OCI-LY1 (cell line): ENCODE results near the gene SMIM20.

Experiments
- H2AFZ ChIP-seq: fragments of 200-600 bp; sonication (generic), shearing (Covaris generic); 2 replicates; pipeline ENCODE4 v1.6.0; 2014; ENCODE audit warnings: antibody characterized with exemption, mild to moderate bottlenecking, low read length
- H3F3A ChIP-seq: fragments of 200-600 bp; sonication (generic), shearing (Covaris generic); 2 replicates; pipeline ENCODE4 v1.6.0; 2014; ENCODE audit warnings: mild to moderate bottlenecking, antibody characterized with exemption, low read length, moderate library complexity; ENCODE audit not compliant: insufficient read depth
- H3K27ac ChIP-seq: fragments of 200-600 bp; sonication (generic); 2 replicates; pipeline ENCODE4 v1.5.1; 2014; ENCODE audit warnings: low read length, mixed run types, mild to moderate bottlenecking, low read depth; ENCODE audit not compliant: poor library complexity, severe bottlenecking
- H3K27me3 ChIP-seq: fragments of 200-600 bp; sonication (generic); 2 replicates; pipeline ENCODE4 v1.6.0; 2014; ENCODE audit warnings: antibody characterized with exemption, mild to moderate bottlenecking, low read length, moderate library complexity; ENCODE audit not compliant: insufficient read depth
- H3K36me3 ChIP-seq: fragments of 200-600 bp; sonication (generic); 2 replicates; pipeline ENCODE4 v1.6.1; 2014; ENCODE audit warnings: mild to moderate bottlenecking, antibody characterized with exemption, low read length, moderate library complexity, mixed read lengths; ENCODE audit not compliant: insufficient read depth
- H3K4me1 ChIP-seq: fragments of 200-600 bp; sonication (generic); 2 replicates; pipeline ENCODE4 v1.5.1; 2014; ENCODE audit warnings: mild to moderate bottlenecking, low read length, moderate library complexity; ENCODE audit not compliant: insufficient read depth, severe bottlenecking
- H3K4me2 ChIP-seq: fragments of 200-600 bp; sonication (generic), shearing (Covaris generic); 2 replicates; pipeline ENCODE4 v1.6.1; 2014; ENCODE audit warnings: low read length
- H3K4me3 ChIP-seq: fragments of 200-600 bp; sonication (generic); 2 replicates; pipeline ENCODE4 v1.5.1; 2014; ENCODE audit warnings: low read length, low read depth, mild to moderate bottlenecking, mixed read lengths; ENCODE audit not compliant: poor library complexity, severe bottlenecking
- H3K79me2 ChIP-seq: fragments of 200-600 bp; shearing (Covaris generic); 2 replicates; pipeline ENCODE4 v1.6.1; 2016; ENCODE audit warnings: mixed run types, low read length, mixed read lengths; ENCODE audit not compliant: insufficient read depth
- H3K9ac ChIP-seq: fragments of 200-600 bp; sonication (generic), shearing (Covaris generic); 2 replicates; pipeline ENCODE4 v1.6.1; 2014; ENCODE audit warnings: mild to moderate bottlenecking, low read length, mixed read lengths
- H3K9me2 ChIP-seq: fragments of 200-600 bp; sonication (generic), shearing (Covaris generic); 2 replicates; pipeline ENCODE4 v1.6.1; 2014; ENCODE audit warnings: low read depth, mild to moderate bottlenecking, low read length, mixed read lengths
- H3K9me3 ChIP-seq: fragments of 200-600 bp; shearing (Covaris generic); 2 replicates; pipeline ENCODE4 v1.6.1; 2014; ENCODE audit warnings: low read length, mixed read lengths
- H4K20me1 ChIP-seq: fragments of 200-600 bp; sonication (generic), shearing (Covaris generic); 2 replicates; pipeline ENCODE4 v1.6.0; 2016; ENCODE audit warnings: mild to moderate bottlenecking, low read length; ENCODE audit not compliant: insufficient read depth
- EZH2 ChIP-seq: fragments of 200-600 bp; sonication (generic), shearing (Covaris generic); IDR thresholded peaks from 2 replicates; pipeline ENCODE4 v1.8.0; 2017; ENCODE audit warnings: borderline replicate concordance, mixed run types, mild to moderate bottlenecking, antibody characterized with exemption, low read length, moderate library complexity, mixed read lengths
- TF ChIP-seq, protein P1 (sequence below): fragments of 200-600 bp; sonication (generic), shearing (Covaris generic); IDR thresholded peaks from 2 replicates; pipeline ENCODE4 v1.5.1; 2017; ENCODE audit warnings: mild to moderate bottlenecking, antibody characterized with exemption, low read length, moderate library complexity, mixed read lengths

Gene SMIM20

DNA sequence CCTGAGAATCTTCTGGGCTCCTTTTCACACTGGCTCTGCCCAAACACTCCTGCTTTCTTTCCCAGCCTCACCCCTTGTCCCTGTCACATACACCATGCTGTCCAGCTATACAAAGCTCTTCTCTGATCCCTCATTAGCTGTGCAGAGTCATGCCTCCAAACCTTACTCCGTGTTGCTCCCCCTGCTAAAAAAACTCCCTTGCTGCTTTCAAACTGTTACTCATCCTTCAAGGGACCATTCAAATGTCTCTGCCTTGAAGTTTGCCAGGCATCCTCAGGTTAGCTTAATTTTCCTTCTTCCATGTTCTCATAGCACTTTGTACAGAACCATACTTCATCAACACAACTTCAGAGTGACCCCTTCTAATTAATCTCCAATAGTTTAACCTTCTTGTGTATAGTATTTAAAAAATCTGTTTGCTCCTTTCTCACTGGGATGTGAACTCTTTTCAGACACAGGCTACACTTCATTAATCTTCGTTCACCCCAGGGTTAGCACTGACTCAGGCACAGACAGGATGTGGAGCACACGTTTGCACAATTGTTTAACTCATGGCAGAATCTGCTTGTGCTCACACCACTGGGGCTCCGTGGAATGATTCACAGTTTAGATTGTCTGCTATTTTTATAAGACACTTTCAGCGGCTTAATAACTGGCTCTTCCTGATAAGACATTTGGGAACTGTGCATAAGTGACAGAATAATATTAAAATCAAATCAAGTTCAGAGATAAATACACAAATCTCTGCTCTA, 29.8 kb upstream of the SMIM20 start:
- TF ChIP-seq, protein P1, sequence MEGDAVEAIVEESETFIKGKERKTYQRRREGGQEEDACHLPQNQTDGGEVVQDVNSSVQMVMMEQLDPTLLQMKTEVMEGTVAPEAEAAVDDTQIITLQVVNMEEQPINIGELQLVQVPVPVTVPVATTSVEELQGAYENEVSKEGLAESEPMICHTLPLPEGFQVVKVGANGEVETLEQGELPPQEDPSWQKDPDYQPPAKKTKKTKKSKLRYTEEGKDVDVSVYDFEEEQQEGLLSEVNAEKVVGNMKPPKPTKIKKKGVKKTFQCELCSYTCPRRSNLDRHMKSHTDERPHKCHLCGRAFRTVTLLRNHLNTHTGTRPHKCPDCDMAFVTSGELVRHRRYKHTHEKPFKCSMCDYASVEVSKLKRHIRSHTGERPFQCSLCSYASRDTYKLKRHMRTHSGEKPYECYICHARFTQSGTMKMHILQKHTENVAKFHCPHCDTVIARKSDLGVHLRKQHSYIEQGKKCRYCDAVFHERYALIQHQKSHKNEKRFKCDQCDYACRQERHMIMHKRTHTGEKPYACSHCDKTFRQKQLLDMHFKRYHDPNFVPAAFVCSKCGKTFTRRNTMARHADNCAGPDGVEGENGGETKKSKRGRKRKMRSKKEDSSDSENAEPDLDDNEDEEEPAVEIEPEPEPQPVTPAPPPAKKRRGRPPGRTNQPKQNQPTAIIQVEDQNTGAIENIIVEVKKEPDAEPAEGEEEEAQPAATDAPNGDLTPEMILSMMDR = no peak
- no peak for TF ChIP-seq EZH2
- Histone ChIP-seq H2AFZ (no peak overlapping the region), H3K9ac (peak overlapping the region; percentile 29; the same call in 1 of the 2 replicates), H4K20me1 (no peaks in the 10 kb centered on the region), H3K4me2 (no peak overlapping the region; the same call in 1 of the 2 replicates), H3K4me3 (no peak overlapping the region), H3K9me3 (no peaks in the 10 kb centered on the region), H3K27ac (peak overlapping the region; percentile 47), H3F3A (no peaks in the 10 kb centered on the region), H3K27me3 (no peaks in the 10 kb centered on the region), H3K36me3 (no peaks in the 10 kb centered on the region), H3K79me2 (no peaks in the 10 kb centered on the region), H3K4me1 (peaks cover 45% of the 10 kb centered on the region), H3K9me2 (no peaks in the 10 kb centered on the region)

DNA sequence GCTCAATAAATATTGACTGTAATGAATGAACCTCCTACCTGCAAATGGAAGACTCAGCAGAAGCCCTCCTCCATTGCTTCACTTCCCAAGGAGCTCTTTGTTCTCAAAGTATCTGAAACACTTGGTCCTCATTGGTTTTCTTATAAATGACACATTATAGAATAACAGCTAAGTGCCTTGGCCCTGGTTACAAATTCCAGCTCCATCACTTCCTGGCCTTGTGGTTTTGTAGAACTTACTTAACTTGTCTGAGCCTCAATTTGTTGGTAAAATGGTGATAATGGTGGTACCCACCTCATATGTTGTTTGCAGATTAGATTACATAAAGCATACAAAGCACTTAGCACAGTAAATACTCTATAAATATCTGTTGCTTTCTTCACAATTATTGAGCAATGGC, 25.2 kb upstream of the SMIM20 start:
- Histone ChIP-seq H3K9me2 (no peaks in the 10 kb centered on the region), H3K4me2 (no peak overlapping the region), H3F3A (no peaks in the 10 kb centered on the region), H3K4me3 (no peak overlapping the region), H3K79me2 (no peaks in the 10 kb centered on the region), H3K9ac (no peak overlapping the region), H3K36me3 (no peaks in the 10 kb centered on the region), H3K4me1 (peaks cover 21% of the 10 kb centered on the region), H2AFZ (no peak overlapping the region), H3K27me3 (no peaks in the 10 kb centered on the region), H3K27ac (no peak overlapping the region), H4K20me1 (no peaks in the 10 kb centered on the region), H3K9me3 (no peaks in the 10 kb centered on the region)
- TF ChIP-seq EZH2 = no peak
- TF ChIP-seq, protein P1 = no peak

- Histone ChIP-seq H3K9me3 (no peaks in the 10 kb centered on the region), H3K27ac (no peak overlapping the region), H3K4me2 (no peak overlapping the region), H2AFZ (no peak overlapping the region), H3F3A (no peaks in the 10 kb centered on the region), H3K9me2 (no peaks in the 10 kb centered on the region), H4K20me1 (no peaks in the 10 kb centered on the region), H3K36me3 (no peaks in the 10 kb centered on the region), H3K9ac (no peak overlapping the region), H3K79me2 (no peaks in the 10 kb centered on the region), H3K4me3 (no peak overlapping the region), H3K4me1 (peaks cover 11% of the 10 kb centered on the region), H3K27me3 (no peaks in the 10 kb centered on the region)
- no peak for TF ChIP-seq EZH2
- TF ChIP-seq, protein P1 = no peak
These were observed 24.2 kb upstream of the SMIM20 start for GRCh38 chr4:25889589-25890503.
